Common myeloid progenitor, CD34-positive (primary cell): ENCODE results near the gene PHPT1. TPM values are rescaled to one million over a fixed set of nuclear protein-coding genes. Genes with fewer than 3 reads are reported as not detected.
"Not testable (repeated sequence)": the region's sequence is repeated elsewhere in the genome, so short reads cannot be mapped to it uniquely, and the experiment has no call there.

Experiments used
- CTCF ChIA-PET: fragments of 350-600 bp; sonication (Branson Sonifier 250); formaldehyde crosslinking; loops from one replicate; lab custom pipeline; 2021; ENCODE audit warnings: antibody characterized with exemption; lab: Charles Lee
- POLR2A ChIA-PET: fragments of 350-600 bp; sonication (Branson Sonifier 250); formaldehyde crosslinking; loops from one replicate; lab custom pipeline; 2021; ENCODE audit warnings: antibody characterized with exemption; lab: Charles Lee
- DNase-seq, 3 donors: peaks; one replicate each; pipeline versions ENCODE4 v3.0.0 to v3.0.0-alpha.2; 2013
- H3K27ac ChIP-seq, 2 experiments: 1 replicate in 1 of 2; 2 replicates in 1 of 2; pipeline ENCODE4 v1.7.0; 2013; ENCODE audit warnings: inconsistent platforms in 2 of 2, low read length in 2 of 2, mild to moderate bottlenecking in 2 of 2, low read depth in 1 of 2, moderate library complexity in 1 of 2; ENCODE audit not compliant: severe bottlenecking in 2 of 2, insufficient read depth in 1 of 2, poor library complexity in 1 of 2
- H3K27me3 ChIP-seq, 5 experiments: replicated peaks in 2 of 5; 1 replicate in 3 of 5; 2 replicates in 2 of 5; pipeline versions ENCODE4 v1.6.1 to v1.7.0; 2013; ENCODE audit warnings: low read length in 4 of 5, mild to moderate bottlenecking in 2 of 5, moderate library complexity in 2 of 5, inconsistent platforms in 1 of 5; ENCODE audit not compliant: insufficient read depth in 5 of 5, control insufficient read depth in 4 of 5
- H3K36me3 ChIP-seq, 4 experiments: 1 replicate in 2 of 4; 2 replicates in 2 of 4; pipeline versions ENCODE4 v1.6.1 to v1.7.0; 2013; ENCODE audit warnings: low read length in 3 of 4, control low read depth in 1 of 4, mild to moderate bottlenecking in 1 of 4; ENCODE audit not compliant: control insufficient read depth in 4 of 4, insufficient read depth in 4 of 4
- H3K4me1 ChIP-seq, 4 experiments: 1 replicate in 3 of 4; 2 replicates in 1 of 4; pipeline versions ENCODE4 v1.6.1 to v1.7.1; 2013; ENCODE audit warnings: low read length in 3 of 4, mild to moderate bottlenecking in 3 of 4, control low read depth in 1 of 4, inconsistent platforms in 1 of 4, moderate library complexity in 1 of 4; ENCODE audit not compliant: control insufficient read depth in 4 of 4, insufficient read depth in 4 of 4; ENCODE audit errors: control extremely low read depth in 1 of 4
- H3K4me3 ChIP-seq, 7 experiments: 1 replicate in 4 of 7; 2 replicates in 3 of 7; pipeline versions ENCODE4 v1.5.1 to v1.7.0; 2013; ENCODE audit warnings: mild to moderate bottlenecking in 7 of 7, low read length in 6 of 7, moderate library complexity in 6 of 7, inconsistent platforms in 2 of 7, low read depth in 2 of 7, control low read depth in 1 of 7; ENCODE audit not compliant: insufficient read depth in 4 of 7, control insufficient read depth in 1 of 7; ENCODE audit errors: extremely low read depth in 1 of 7
- H3K9me3 ChIP-seq, 5 experiments: 1 replicate in 4 of 5; 2 replicates in 1 of 5; pipeline versions ENCODE4 v1.6.1 to v1.7.1; 2013; ENCODE audit warnings: low read length in 4 of 5, mild to moderate bottlenecking in 2 of 5, inconsistent platforms in 1 of 5, low read depth in 1 of 5, moderate library complexity in 1 of 5; ENCODE audit not compliant: control insufficient read depth in 4 of 5, insufficient read depth in 2 of 5; ENCODE audit errors: control extremely low read depth in 1 of 5
- WGBS: methylation state at CpG from one replicate; pipeline ENCODE4 v1.1.5; 2013; ENCODE audit not compliant: insufficient coverage; 5-methylcytosine and 5-hydroxymethylcytosine counted together
- polyA plus RNA-seq: library from polyadenylated mRNA; unstranded; fragments of 120-200 nt; gene quantifications from one replicate; pipeline ENCODE4 v1.2.1, GENCODE V29; 2013

Gene PHPT1
- 24.3 TPM for polyA plus RNA-seq

GRCh38 chr9:136849038-136849959 is at the start of gene PHPT1:
PHPT1 (plus strand) TSS chr9:136849409; CDS start chr9:136849431, 22 bp downstream.
- POLR2A ChIA-PET = interaction anchor here (1.0 kb wide), 1 partner anchor 14 kb away, joined by 6 read pairs; no protein-coding TSS in a partner anchor

GRCh38 chr9:136799854-136800657 is 49.2 kb upstream of the PHPT1 start:
- POLR2A ChIA-PET = interaction anchor here (0.7 kb wide), 1 partner anchor 247 kb away, joined by 3 read pairs; no protein-coding TSS in a partner anchor
- Histone ChIP-seq H3K27me3 (peaks cover 0 to 26% (median 5%) of the 10 kb centered on the region in 5 experiments), H3K9me3 (no peaks in the 10 kb centered on the region), H3K4me1 (peaks cover 0 to 27% (median 25%) of the 10 kb centered on the region in 4 experiments), H3K4me3 (peak overlapping the region; percentile 6 to 79 (median 58)), H3K27ac (peak overlapping the region in 1 of 2 experiments; percentile 14), H3K36me3 (peaks cover 0 to 8% (median under 1%) of the 10 kb centered on the region in 4 experiments)
- CTCF ChIA-PET = interaction anchor here (0.8 to 1.8 kb wide), 3 partner anchors 8 to 13 kb away, joined by 3 to 4 read pairs (median 3); no protein-coding TSS in a partner anchor
- peak; percentile 90 to 94 (median 92) for DNase-seq
- 0% methylated on average over 54 of the region's 63 CpGs for WGBS

More at GRCh38 chr9:136849038-136849959, at the start of gene PHPT1:
- H3K9me3 ChIP-seq = no peaks in the 10 kb centered on the region
- CTCF ChIA-PET = no interaction called here
- peak within 1 kb of the TSS in 1 of 2 experiments; percentile 82 for H3K27ac ChIP-seq
- peaks cover 0 to 39% (median 10%) of the 10 kb centered on the region in 5 experiments for H3K27me3 ChIP-seq
- under 1% methylated on average over 59 of the region's 77 CpGs for WGBS
- peaks cover 0 to 19% (median 2%) of the 10 kb centered on the region in 4 experiments for H3K36me3 ChIP-seq
- DNase-seq = peak; percentile 97 to 98 (median 98)
- peaks cover 0 to 39% (median 35%) of the 10 kb centered on the region in 4 experiments for H3K4me1 ChIP-seq
- H3K4me3 ChIP-seq = peak within 1 kb of the TSS; percentile 74 to 96 (median 83)

DNA sequence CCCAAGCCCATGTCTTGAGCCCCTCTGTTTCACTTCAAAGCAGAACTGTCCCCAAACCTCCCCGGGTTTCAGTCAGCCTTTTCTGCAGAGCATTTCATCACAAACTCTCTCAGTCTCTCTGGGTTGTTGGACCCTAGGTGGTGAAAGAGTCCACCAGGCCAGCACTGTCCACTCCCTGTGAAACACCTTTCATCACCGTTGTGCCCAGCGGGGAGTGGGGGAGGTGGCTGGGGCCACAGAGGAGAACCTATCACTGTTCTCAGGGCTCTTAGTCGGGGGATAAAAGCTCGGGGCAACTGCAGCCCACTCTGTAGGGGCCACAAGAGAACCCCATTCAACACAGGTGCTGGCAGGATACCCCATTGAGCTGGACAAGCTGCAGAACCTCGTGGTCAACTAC is 46.9 kb upstream of the PHPT1 start:
- Histone ChIP-seq H3K4me1 (peaks cover 0 to 41% (median 35%) of the 10 kb centered on the region in 4 experiments), H3K36me3 (peaks cover 0 to 16% (median 2%) of the 10 kb centered on the region in 4 experiments), H3K4me3 (no peak overlapping the region), H3K27ac (no peak overlapping the region), H3K9me3 (no peaks in the 10 kb centered on the region), H3K27me3 (peaks cover 0 to 15% (median 3%) of the 10 kb centered on the region in 5 experiments)
- ChIA-PET POLR2A (no interaction called here), CTCF (interaction anchor here (1.0 to 1.1 kb wide), 2 partner anchors 9 to 13 kb away, joined by 3 read pairs; no protein-coding TSS in a partner anchor)
- DNase-seq = no peak
- WGBS = 93% methylated on average over 5 of the region's 6 CpGs

GRCh38 chr9:136803009-136803550 is 46.1 kb upstream of the PHPT1 start:
- CTCF ChIA-PET = interaction anchor here (1.0 to 1.4 kb wide), 3 partner anchors 9 to 12 kb away, joined by 3 to 4 read pairs (median 3); no protein-coding TSS in a partner anchor
- POLR2A ChIA-PET = not testable (repeated sequence)

GRCh38 chr9:136803551-136804508 is 45.4 kb upstream of the PHPT1 start:
- DNase-seq = no peak
- Histone ChIP-seq H3K27ac (no peak overlapping the region), H3K4me1 (peaks cover 3 to 49% (median 39%) of the 10 kb centered on the region in 4 experiments), H3K27me3 (peaks cover 0 to 8% (median 0%) of the 10 kb centered on the region in 5 experiments), H3K36me3 (peaks cover 0 to 16% (median 2%) of the 10 kb centered on the region in 4 experiments), H3K4me3 (no peak overlapping the region), H3K9me3 (no peaks in the 10 kb centered on the region)
- CTCF ChIA-PET = interaction anchor here (0.6 to 1.4 kb wide), 4 partner anchors 9 to 69 kb away, joined by 3 to 4 read pairs (median 3); no protein-coding TSS in a partner anchor
- WGBS = 96% methylated on average over 21 of the region's 22 CpGs
- POLR2A ChIA-PET = no interaction called here

More at GRCh38 chr9:136803009-136803550, 46.1 kb upstream of the PHPT1 start:
- Histone ChIP-seq H3K4me1 (peaks cover 0 to 44% (median 37%) of the 10 kb centered on the region in 4 experiments), H3K36me3 (peaks cover 0 to 16% (median 2%) of the 10 kb centered on the region in 4 experiments), H3K27me3 (peaks cover 0 to 12% (median 3%) of the 10 kb centered on the region in 5 experiments)
- H3K4me3 ChIP-seq, H3K27ac ChIP-seq, H3K9me3 ChIP-seq, DNase-seq: not testable (repeated sequence)
- 95% methylated on average over 3 of the region's 9 CpGs for WGBS
